ENCODE measurements around the gene CEP170. TPM values are rescaled to one million over a fixed set of nuclear protein-coding genes. Genes with fewer than 3 reads are reported as not detected.

The CEP170 gene
- total and polyA plus RNA-seq, 3 donors from 2014 or later, result 64.0 to 165 (median 132) TPM

GRCh38 chr1:243268751-243269460 is 13.8 kb upstream of the CEP170 start:
- 70 to 78% methylated on average over 12 to 13 of the region's 13 CpGs for WGBS, 2 donors
- DNase-seq, result no peak
- intact Hi-C loops (cut with DNase I; ENCODE audit: low total_unique reads), result no loop called here
- Histone ChIP-seq H3K4me3 (no peak overlapping the region), H3K27ac (no peak overlapping the region), H3K27me3 (no peaks in the 10 kb centered on the region), H3K36me3 (ENCODE audit: low read depth, missing control alignments) (no peaks in the 10 kb centered on the region), H3K4me1 (peaks cover 5% of the 10 kb centered on the region), H3K9me3 (no peaks in the 10 kb centered on the region)
- TF ChIP-seq, protein P1, sequence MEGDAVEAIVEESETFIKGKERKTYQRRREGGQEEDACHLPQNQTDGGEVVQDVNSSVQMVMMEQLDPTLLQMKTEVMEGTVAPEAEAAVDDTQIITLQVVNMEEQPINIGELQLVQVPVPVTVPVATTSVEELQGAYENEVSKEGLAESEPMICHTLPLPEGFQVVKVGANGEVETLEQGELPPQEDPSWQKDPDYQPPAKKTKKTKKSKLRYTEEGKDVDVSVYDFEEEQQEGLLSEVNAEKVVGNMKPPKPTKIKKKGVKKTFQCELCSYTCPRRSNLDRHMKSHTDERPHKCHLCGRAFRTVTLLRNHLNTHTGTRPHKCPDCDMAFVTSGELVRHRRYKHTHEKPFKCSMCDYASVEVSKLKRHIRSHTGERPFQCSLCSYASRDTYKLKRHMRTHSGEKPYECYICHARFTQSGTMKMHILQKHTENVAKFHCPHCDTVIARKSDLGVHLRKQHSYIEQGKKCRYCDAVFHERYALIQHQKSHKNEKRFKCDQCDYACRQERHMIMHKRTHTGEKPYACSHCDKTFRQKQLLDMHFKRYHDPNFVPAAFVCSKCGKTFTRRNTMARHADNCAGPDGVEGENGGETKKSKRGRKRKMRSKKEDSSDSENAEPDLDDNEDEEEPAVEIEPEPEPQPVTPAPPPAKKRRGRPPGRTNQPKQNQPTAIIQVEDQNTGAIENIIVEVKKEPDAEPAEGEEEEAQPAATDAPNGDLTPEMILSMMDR (IDR thresholded peaks at IDR 0.05), result no peak
- no peak for TF ChIP-seq POLR2A (IDR thresholded peaks at IDR 0.05)

- no peak overlapping the region for H3K4me3 ChIP-seq
- intact Hi-C loops (cut with DNase I; ENCODE audit: low total_unique reads), result no loop called here
- DNase-seq, result no peak
- no peak overlapping the region for H3K27ac ChIP-seq
- H3K36me3 ChIP-seq (ENCODE audit: low read depth, missing control alignments), result no peaks in the 10 kb centered on the region
- H3K27me3 ChIP-seq, result no peaks in the 10 kb centered on the region
- H3K9me3 ChIP-seq, result no peaks in the 10 kb centered on the region
- TF ChIP-seq, protein P1 (IDR thresholded peaks at IDR 0.05), result no peak
- TF ChIP-seq POLR2A (IDR thresholded peaks at IDR 0.05), result no peak
- H3K4me1 ChIP-seq, result peaks cover 10% of the 10 kb centered on the region
- 59 to 62% methylated on average over 12 of the region's 12 CpGs for WGBS, 2 donors
These were observed 13.0 kb upstream of the CEP170 start for GRCh38 chr1:243267914-243268653.

DNA sequence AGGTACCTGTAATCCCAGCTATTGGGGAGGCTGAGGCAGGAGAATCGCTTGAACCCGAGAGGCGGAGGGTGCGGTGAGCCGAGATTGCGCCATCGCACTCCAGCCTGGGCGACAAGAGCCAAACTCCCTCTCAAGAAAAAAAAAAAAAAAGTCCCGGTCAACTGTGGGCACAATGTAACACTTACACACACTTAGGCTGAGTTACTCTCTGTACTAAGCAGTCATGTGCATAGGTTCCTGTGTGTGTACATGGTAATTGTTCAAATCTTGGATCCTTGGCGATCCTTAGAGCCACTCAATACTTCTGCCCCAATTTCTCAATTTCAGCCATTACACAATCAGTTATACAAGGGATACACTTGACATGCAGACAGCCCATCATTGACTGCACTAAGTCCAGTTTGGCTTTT is 12.4 kb upstream of the CEP170 start:
- no peak overlapping the region for H3K4me3 ChIP-seq
- H3K27me3 ChIP-seq, result no peaks in the 10 kb centered on the region
- H3K4me1 ChIP-seq, result peaks cover 10% of the 10 kb centered on the region
- no peak overlapping the region for H3K27ac ChIP-seq
- no peak for DNase-seq
- H3K36me3 ChIP-seq (ENCODE audit: low read depth, missing control alignments), result no peaks in the 10 kb centered on the region
- TF ChIP-seq, protein P1 (IDR thresholded peaks at IDR 0.05), result no peak
- TF ChIP-seq POLR2A (IDR thresholded peaks at IDR 0.05), result no peak
- H3K9me3 ChIP-seq, result no peaks in the 10 kb centered on the region
- 52 to 56% methylated on average over 10 of the region's 10 CpGs for WGBS, 2 donors
- intact Hi-C loops (cut with DNase I; ENCODE audit: low total_unique reads), result no loop called here

- no peaks in the 10 kb centered on the region for H3K9me3 ChIP-seq
- DNase-seq, result no peak
- TF ChIP-seq, protein P1 (IDR thresholded peaks at IDR 0.05), result no peak
- TF ChIP-seq POLR2A (IDR thresholded peaks at IDR 0.05), result no peak
- H3K27ac ChIP-seq, result no peak overlapping the region
- no peaks in the 10 kb centered on the region for H3K36me3 ChIP-seq (ENCODE audit: low read depth, missing control alignments)
- WGBS, 2 donors, result 89% methylated on average over 4 of the region's 4 CpGs
- H3K27me3 ChIP-seq, result no peaks in the 10 kb centered on the region
- intact Hi-C loops (cut with DNase I; ENCODE audit: low total_unique reads), result no loop called here
- peaks cover 10% of the 10 kb centered on the region for H3K4me1 ChIP-seq
- no peak overlapping the region for H3K4me3 ChIP-seq
These were observed 11.2 kb upstream of the CEP170 start for GRCh38 chr1:243266231-243266630.

Data from testis (tissue), 3 donors.